SK-N-MC (cell line): Measurements from ENCODE around the gene PTRHD1.

Experiments
- EZH2 ChIP-seq: fragments of 200-600 bp; sonication (generic); IDR thresholded peaks from one replicate; pipeline ENCODE4 v1.6.1; 2017; ENCODE audit warnings: antibody characterized with exemption
- POLR2AphosphoS5 ChIP-seq: IDR thresholded peaks from 2 replicates; pipeline ENCODE4 v1.6.1; 2012; ENCODE audit warnings: mild to moderate bottlenecking, low read depth, low read length, borderline replicate concordance

DNA sequence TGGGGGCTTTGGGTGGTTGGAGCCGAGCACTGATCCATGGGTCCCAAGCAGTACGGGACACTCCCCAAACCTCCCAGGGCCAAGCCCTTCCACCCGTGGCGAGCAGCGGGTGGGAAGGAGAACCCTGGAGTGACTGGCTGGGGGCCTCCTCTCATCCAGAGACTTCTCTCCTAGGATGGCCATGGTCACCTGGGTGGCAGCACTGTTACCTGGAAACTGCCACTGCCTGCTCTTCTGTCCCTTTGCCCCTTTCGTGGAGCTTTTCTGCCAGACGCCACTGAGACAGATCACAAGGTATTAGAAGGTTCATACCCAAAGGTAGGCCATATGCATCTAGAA, 27.0 kb upstream of the PTRHD1 start:
- TF ChIP-seq POLR2AphosphoS5 (no peak), EZH2 (no peak)
